Esophagus squamous epithelium (tissue), 5 donors: Measurements from ENCODE around the gene UGT2B7. TPM values are rescaled to one million over a fixed set of nuclear protein-coding genes. Genes with fewer than 3 reads are reported as not detected.

Experiments
- DNase-seq: peaks from one replicate; lab custom pipeline; 2025; lab: John Stamatoyannopoulos, UW
- H3K27ac ChIP-seq, 4 donors: fragments of 200-600 bp; sonication (generic); one replicate each; pipeline ENCODE4 v1.5.1; 2016 to 2019; ENCODE audit warnings: mild to moderate bottlenecking in 1 of 4
- H3K27me3 ChIP-seq, 4 donors: fragments of 200-600 bp; sonication (generic); 1 replicate in 3 of 4; 2 replicates in 1 of 4; pipeline versions ENCODE4 v1.5.1 to v1.6.0; 2017 to 2021; ENCODE audit warnings: antibody characterized with exemption in 1 of 4
- H3K36me3 ChIP-seq, 3 donors: fragments of 200-600 bp; sonication (generic); one replicate each; pipeline ENCODE4 v1.5.1; 2016 to 2019
- H3K4me1 ChIP-seq, 3 donors: fragments of 200-600 bp; sonication (generic); one replicate each; pipeline ENCODE4 v1.5.1; 2017 to 2019
- H3K4me3 ChIP-seq, 4 donors: fragments of 200-600 bp; sonication (generic); 1 replicate in 3 of 4; 2 replicates in 1 of 4; pipeline ENCODE4 v1.5.1; 2016 to 2019; ENCODE audit warnings: mild to moderate bottlenecking in 2 of 4, moderate library complexity in 1 of 4
- H3K9me3 ChIP-seq, 3 donors: fragments of 200-600 bp; sonication (generic); one replicate each; pipeline ENCODE4 v1.5.1; 2016 to 2019
- CTCF ChIP-seq, 6 experiments: fragments of 450-650 bp in 4 of 6; fragments of 200-600 bp in 2 of 6; sonication (generic) in 2 of 6; IDR thresholded peaks; one replicate each; pipeline ENCODE4 v1.5.1; 2016 to 2019; ENCODE audit warnings: antibody characterized with exemption in 6 of 6, mild to moderate bottlenecking in 4 of 6, moderate library complexity in 4 of 6
- POLR2A ChIP-seq, 4 donors: fragments of 450-650 bp; IDR thresholded peaks; one replicate each; pipeline ENCODE4 v1.6.1; 2017; ENCODE audit warnings: antibody characterized with exemption in 4 of 4, mild to moderate bottlenecking in 4 of 4, moderate library complexity in 3 of 4
- WGBS, 2 donors: methylation state at CpG; one replicate each; pipeline ENCODE4 v1.1.5; 2018; 5-methylcytosine and 5-hydroxymethylcytosine counted together
- intact Hi-C: fragments of 100-400 bp; cut with DNase I; formaldehyde crosslinking; loops from one replicate; pipeline ENCODE4 v1.15.0; 2022
- total RNA-seq, 4 donors: library from RNA; depleted of rRNA; stranded (reverse); fragments of >200 nt; gene quantifications; one replicate each; pipeline ENCODE4 v1.1.0, GENCODE V29; 2016
- donor health status: DM: yes; HTN: yes; CAD: no.

Gene UGT2B7
- total RNA-seq, 4 donors from 2014 or later = not detected

- no peak for TF ChIP-seq POLR2A (IDR thresholded peaks at IDR 0.05)
- Histone ChIP-seq H3K9me3 (no peaks in the 10 kb centered on the region), H3K27me3 (no peaks in the 10 kb centered on the region), H3K27ac (no peak overlapping the region), H3K36me3 (no peaks in the 10 kb centered on the region), H3K4me1 (no peaks in the 10 kb centered on the region), H3K4me3 (no peak overlapping the region)
- intact Hi-C loops = no loop called here
- 60 to 62% methylated on average over 2 of the region's 2 CpGs for WGBS, 2 donors
- no peak for DNase-seq
These were observed 19.6 kb downstream of the UGT2B7 start for GRCh38 chr4:69115851-69116213.

GRCh38 chr4:69116645-69117321 lies 20.5 kb downstream of the UGT2B7 start:
- no peaks in the 10 kb centered on the region for H3K4me1 ChIP-seq
- no peaks in the 10 kb centered on the region for H3K36me3 ChIP-seq
- TF ChIP-seq CTCF (IDR thresholded peaks at IDR 0.05) = no peak
- no peak for TF ChIP-seq POLR2A (IDR thresholded peaks at IDR 0.05)
- no peaks in the 10 kb centered on the region for H3K9me3 ChIP-seq
- no peak for DNase-seq
- 82 to 88% methylated on average over 8 to 10 of the region's 10 CpGs for WGBS, 2 donors
- H3K27me3 ChIP-seq = no peaks in the 10 kb centered on the region
- intact Hi-C loops = no loop called here
- H3K4me3 ChIP-seq = no peak overlapping the region
- H3K27ac ChIP-seq = no peak overlapping the region

- WGBS, 2 donors = 52 to 60% methylated on average over 2 of the region's 2 CpGs
- Histone ChIP-seq H3K27me3 (no peaks in the 10 kb centered on the region), H3K4me1 (peaks cover 0 to 9% (median 0%) of the 10 kb centered on the region in 3 donors), H3K4me3 (no peak overlapping the region), H3K36me3 (no peaks in the 10 kb centered on the region), H3K9me3 (no peaks in the 10 kb centered on the region), H3K27ac (no peak overlapping the region)
- TF ChIP-seq POLR2A (IDR thresholded peaks at IDR 0.05) (no peak), CTCF (IDR thresholded peaks at IDR 0.05) (no peak)
- intact Hi-C loops = no loop called here
- no peak for DNase-seq
These were observed 24.6 kb downstream of the UGT2B7 start for GRCh38 chr4:69120870-69121269.

GRCh38 chr4:69122476-69122875 lies 26.2 kb downstream of the UGT2B7 start:
- TF ChIP-seq CTCF (IDR thresholded peaks at IDR 0.05) (no peak), POLR2A (IDR thresholded peaks at IDR 0.05) (no peak)
- H3K9me3 ChIP-seq = no peaks in the 10 kb centered on the region
- intact Hi-C loops = no loop called here

GRCh38 chr4:69124941-69125340 lies 28.7 kb downstream of the UGT2B7 start:
- intact Hi-C loops = no loop called here
- WGBS, 2 donors = 75% methylated on average over 1 of the region's 1 CpG; no CpG with 5 or more reads in 1 of the 2 donors
- H3K27ac ChIP-seq = no peak overlapping the region
- no peak for TF ChIP-seq CTCF (IDR thresholded peaks at IDR 0.05)
- no peak for TF ChIP-seq POLR2A (IDR thresholded peaks at IDR 0.05)
- no peak overlapping the region for H3K4me3 ChIP-seq
- no peaks in the 10 kb centered on the region for H3K36me3 ChIP-seq
- no peaks in the 10 kb centered on the region for H3K27me3 ChIP-seq
- no peak for DNase-seq
- H3K4me1 ChIP-seq = peaks cover 0 to 9% (median 0%) of the 10 kb centered on the region in 3 donors
- no peaks in the 10 kb centered on the region for H3K9me3 ChIP-seq

More at GRCh38 chr4:69122476-69122875, 26.2 kb downstream of the UGT2B7 start:
- DNase-seq = no peak
- Histone ChIP-seq H3K4me1 (peaks cover 0 to 9% (median 0%) of the 10 kb centered on the region in 3 donors), H3K27ac (no peak overlapping the region), H3K4me3 (no peak overlapping the region), H3K36me3 (no peaks in the 10 kb centered on the region), H3K27me3 (no peaks in the 10 kb centered on the region)
- WGBS, 2 donors = 42 to 55% methylated on average over 3 of the region's 3 CpGs
